GM18507 (cell line): ENCODE measurements around the gene TRIO.
A peak's percentile ranks its signal among the peaks of the same experiment; 100 is the strongest.
"Not testable (repeated sequence)": the region's sequence is repeated elsewhere in the genome, so short reads cannot be mapped to it uniquely, and the experiment has no call there.

Source experiments
- DNase-seq: peaks from one replicate; pipeline ENCODE4 v3.0.0; 2011; ENCODE audit warnings: low read depth; ENCODE audit not compliant: insufficient read length; ENCODE audit errors: extremely low spot score
- FAIRE-seq: peaks from 2 replicates; lab custom pipeline; 2011; peaks lifted over from hg19 to GRCh38; lab: Jason Lieb, UNC

TRIO gene

GRCh38 chr5:14142827-14143545, at the start of gene TRIO:
TSS of gene TRIO (plus strand) at chr5:14143342. CDS start at chr5:14143726, 384 bp downstream.
- FAIRE-seq (peak; percentile 84), DNase-seq (peak; percentile 63)

DNA sequence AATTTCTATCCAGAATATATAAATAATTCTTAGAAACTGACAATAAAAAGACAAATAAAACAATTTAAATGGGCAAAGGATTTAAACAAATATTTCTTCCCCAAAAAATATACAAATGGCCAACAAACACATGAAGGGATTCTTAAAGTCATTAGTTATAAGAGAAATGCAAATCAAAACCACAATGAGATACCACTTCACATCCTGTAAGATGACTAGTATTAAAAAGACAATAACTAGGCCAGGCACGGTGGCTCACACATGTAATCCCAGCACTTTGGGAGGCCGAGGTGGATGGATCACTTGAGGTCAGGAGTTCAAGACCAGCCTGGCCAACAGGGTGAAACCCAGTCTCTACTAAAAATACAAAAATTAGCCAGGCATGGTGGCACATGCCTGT, 45.8 kb upstream of the TRIO start:
- FAIRE-seq, result not testable (repeated sequence)

DNA sequence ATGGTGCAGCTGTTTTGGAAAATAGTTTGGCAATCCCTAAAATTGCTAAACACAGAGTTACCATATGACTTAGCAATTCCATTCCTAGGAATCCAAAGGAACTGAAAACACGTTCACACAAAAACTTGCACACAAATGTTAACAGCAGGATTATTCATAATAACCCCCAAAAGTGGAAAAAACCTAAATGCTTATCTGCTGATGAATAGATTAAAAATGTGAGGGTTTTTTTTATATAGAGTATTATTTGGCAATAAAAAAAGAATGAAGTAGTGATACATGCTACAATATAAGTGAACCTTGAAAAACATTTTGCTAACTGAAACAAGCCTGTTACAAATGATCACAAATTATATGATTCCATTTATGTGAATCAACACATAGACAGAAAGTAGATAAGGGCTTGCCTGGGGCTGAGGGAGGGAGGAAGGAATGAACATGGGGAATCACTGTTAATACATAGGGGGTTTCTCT, 45.1 kb upstream of the TRIO start:
- no peak for FAIRE-seq

More for the DNA sequence above, 45.8 kb upstream of the TRIO start:
- not testable (repeated sequence) for DNase-seq

DNA sequence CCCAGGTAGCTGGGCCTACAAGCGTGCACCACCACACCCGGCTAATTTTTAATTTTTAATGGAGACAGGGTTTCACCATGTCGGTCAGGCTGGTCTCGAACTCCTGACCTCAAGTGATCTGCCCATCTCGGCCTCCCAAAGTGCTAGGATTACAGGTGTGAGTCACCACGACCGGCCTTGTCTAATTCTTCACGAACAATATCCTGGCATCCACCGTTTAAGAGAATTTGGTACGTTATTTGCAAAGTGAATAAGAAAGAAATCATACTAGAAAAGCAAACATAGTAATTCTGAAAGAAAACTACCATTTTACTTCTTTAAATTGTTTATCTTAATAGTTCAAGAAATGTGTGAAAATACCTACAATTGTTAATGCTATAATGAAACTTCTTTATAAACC, 42.9 kb upstream of the TRIO start:
- no peak for DNase-seq
- FAIRE-seq, result no peak

More for the DNA sequence above, 45.1 kb upstream of the TRIO start:
- DNase-seq, result no peak

GRCh38 chr5:14101922-14102321, 41.2 kb upstream of the TRIO start:
- no peak for FAIRE-seq
- no peak for DNase-seq

- FAIRE-seq (no peak), DNase-seq (no peak)
Observed at GRCh38 chr5:14102666-14103065, 40.5 kb upstream of the TRIO start.

DNA sequence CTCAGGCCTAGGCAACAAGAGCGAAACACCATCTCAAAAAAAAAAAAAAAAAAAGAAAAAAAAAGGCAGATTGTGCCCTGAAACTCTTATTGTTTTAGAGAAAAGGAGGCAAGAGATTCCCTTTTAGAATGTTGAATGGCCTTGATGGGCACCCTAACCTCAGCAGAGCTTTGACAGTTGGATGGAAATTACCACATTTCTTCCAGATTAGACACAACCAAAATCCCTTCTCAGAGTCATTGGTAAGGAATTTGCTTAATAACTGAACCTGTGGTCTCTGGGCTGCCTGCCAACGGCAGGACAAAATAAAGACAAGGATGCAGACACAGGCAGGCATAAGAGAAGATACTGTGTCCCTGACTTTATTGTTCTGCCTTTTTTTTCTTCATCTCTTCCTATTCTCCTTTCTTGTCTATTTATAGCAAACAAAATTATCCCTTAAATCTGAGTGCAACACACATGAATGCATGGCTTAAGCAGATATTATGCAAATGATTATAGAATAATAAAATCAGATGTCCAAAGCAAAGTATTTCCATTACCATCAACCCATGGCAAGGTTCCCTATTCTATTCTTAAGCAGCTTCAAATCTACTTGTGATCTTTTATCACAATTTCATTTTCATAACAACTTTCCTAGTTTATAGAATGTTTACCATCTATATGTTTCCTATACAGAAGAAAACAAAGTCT, 37.3 kb upstream of the TRIO start:
- DNase-seq (no peak), FAIRE-seq (no peak)

GRCh38 chr5:14107536-14107935, 35.6 kb upstream of the TRIO start:
- FAIRE-seq (no peak), DNase-seq (no peak)

GRCh38 chr5:14108170-14108996, 34.8 kb upstream of the TRIO start:
- DNase-seq (peak; percentile 65), FAIRE-seq (no peak)

DNA sequence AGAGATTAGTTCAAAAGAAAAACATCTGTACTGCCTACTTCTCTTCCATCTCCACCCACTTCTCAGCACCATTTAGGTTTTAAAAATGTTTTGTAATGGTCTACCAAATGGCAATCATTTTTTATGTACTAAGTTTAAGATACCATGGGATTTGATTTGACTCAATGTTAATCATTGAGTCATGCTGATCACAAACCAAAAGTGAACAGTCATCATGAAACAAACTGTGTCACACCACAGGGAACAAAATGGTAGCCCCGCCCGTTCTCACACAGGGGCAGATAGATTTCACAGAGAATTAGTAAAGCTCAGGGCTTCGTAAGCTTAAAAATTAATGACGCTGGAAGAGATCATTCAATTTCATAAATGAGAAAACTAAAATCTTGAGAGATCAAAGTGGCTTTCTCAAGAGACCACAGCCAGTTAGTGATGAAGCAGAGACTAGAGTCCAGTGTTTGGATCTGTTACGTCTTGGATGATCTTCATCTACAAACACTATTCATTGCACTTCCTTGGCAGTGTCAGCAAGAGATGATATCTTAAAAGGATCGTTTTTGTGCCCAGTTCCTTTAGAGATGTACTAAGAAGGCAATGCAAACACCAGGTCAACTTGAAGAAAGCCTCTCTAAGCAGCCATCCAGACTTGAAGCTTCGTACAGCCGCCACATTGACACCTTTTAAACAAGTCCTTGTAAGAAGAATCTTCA, 33.9 kb upstream of the TRIO start:
- FAIRE-seq (peak; percentile 96), DNase-seq (peak; percentile 51)

DNA sequence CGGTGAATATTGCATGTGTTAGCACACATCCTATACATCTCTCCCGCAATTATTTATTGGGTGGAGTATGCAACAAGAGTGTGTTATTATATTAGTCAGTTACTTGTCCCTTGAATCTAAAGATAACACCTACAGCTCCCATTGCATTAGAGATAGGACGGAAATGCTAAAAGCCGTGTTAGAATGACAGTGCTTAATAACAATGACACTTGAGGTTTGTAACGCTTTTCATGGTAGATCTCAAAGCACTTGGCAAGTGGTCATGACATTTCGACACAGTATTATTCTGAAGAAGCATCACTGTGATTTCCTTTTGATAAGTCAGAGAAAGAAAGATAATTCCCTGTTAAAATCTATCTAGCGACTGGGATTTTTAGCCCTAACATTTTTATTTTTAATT, 33.4 kb upstream of the TRIO start:
- no peak for FAIRE-seq

DNA sequence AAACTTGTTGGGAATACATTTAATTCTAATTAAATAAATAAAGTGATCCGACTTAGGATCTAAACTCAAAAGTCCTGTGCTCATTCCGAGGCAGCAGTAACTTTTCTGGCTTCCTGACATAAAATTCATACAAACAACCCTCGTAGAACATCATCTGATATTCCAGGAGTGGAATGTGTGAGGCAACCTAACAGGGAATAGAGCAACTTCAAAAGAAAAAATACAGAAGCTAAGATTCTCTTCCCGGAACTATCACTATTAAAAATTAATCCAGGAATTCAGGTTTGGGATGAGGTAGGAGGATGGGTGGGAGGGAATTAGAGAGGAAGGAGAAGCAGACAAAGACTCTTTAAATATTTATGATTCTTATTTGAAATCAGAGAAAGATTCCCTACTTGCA, 32.9 kb upstream of the TRIO start:
- DNase-seq, result no peak
- FAIRE-seq, result no peak

More for the DNA sequence above, 33.4 kb upstream of the TRIO start:
- no peak for DNase-seq

- DNase-seq, result no peak
- FAIRE-seq, result no peak
Observed at GRCh38 chr5:14110680-14111079, 32.5 kb upstream of the TRIO start.

- no peak for FAIRE-seq
Observed at GRCh38 chr5:14112998-14113652, 30.0 kb upstream of the TRIO start.

GRCh38 chr5:14114615-14115251, 28.4 kb upstream of the TRIO start:
- FAIRE-seq (no peak), DNase-seq (no peak)

More at GRCh38 chr5:14112998-14113652, 30.0 kb upstream of the TRIO start:
- no peak for DNase-seq

DNA sequence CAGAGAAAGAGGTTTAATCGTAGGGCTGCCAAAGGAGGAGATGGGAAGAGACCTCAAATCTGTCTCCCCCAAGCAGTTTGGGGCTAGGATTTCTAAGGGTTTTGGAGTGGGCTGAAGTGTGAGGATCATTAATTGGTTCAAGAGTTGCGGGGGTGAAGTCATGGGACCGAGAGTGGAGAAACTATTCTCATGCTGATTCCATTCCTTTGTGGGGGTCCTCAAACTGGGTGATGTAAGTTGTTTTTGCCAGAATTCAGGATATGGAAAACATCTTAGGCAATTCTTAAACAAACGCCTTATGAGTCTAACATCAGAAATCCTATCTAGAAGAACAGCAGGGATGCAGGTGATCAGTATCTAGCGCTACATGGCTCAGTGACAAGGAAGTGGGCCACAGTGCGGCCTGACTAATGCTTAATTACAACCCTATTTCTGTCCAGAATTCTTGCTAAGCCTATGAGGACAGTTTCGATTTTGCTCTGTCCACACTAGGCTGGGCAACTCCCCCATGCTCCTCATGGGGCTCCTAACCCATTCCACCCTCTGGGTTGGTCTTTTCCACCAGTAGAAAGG, 27.7 kb upstream of the TRIO start:
- no peak for DNase-seq
- no peak for FAIRE-seq

GRCh38 chr5:14118551-14119320, 24.4 kb upstream of the TRIO start:
- no peak for DNase-seq
- no peak for FAIRE-seq
